HepG2 (cell line): Measurements from ENCODE around the gene YY1. TPM values are rescaled to one million over a fixed set of nuclear protein-coding genes. Genes with fewer than 3 reads are reported as not detected.

Experiments used
- DR1 ChIP-seq: sonication (generic); formaldehyde crosslinking; IDR thresholded peaks from 2 replicates; pipeline ENCODE4 v1.8.0; 2021; ENCODE audit warnings: mild to moderate bottlenecking, missing genetic modification reagents, inconsistent platforms
- FLYWCH1 ChIP-seq: sonication (generic); formaldehyde crosslinking; IDR thresholded peaks from 2 replicates; pipeline ENCODE4 v1.8.1; 2023; ENCODE audit warnings: mild to moderate bottlenecking, missing genetic modification reagents
- HES4 ChIP-seq: sonication (generic); formaldehyde crosslinking; IDR thresholded peaks from 2 replicates; pipeline ENCODE4 v1.9.0; 2021; ENCODE audit warnings: mild to moderate bottlenecking, missing genetic modification reagents, borderline replicate concordance
- HNRNPUL1 ChIP-seq: fragments of 200-400 bp; formaldehyde crosslinking; IDR thresholded peaks from 2 replicates; pipeline ENCODE4 v1.6.1; 2017; ENCODE audit warnings: low read depth, mild to moderate bottlenecking, low read length, moderate library complexity
- NR2C2 ChIP-seq: sonication (generic); formaldehyde crosslinking; IDR thresholded peaks from 2 replicates; pipeline ENCODE4 v1.4.0; 2020; ENCODE audit warnings: missing genetic modification reagents, mild to moderate bottlenecking, moderate library complexity, borderline replicate concordance
- PAX8 ChIP-seq: sonication (generic); formaldehyde crosslinking; IDR thresholded peaks from 2 replicates; pipeline ENCODE4 v1.8.0; 2022; ENCODE audit warnings: mild to moderate bottlenecking, missing genetic modification reagents, borderline replicate concordance
- PHF20 ChIP-seq: sonication (generic); formaldehyde crosslinking; IDR thresholded peaks from 2 replicates; pipeline ENCODE4 v1.5.0; 2020; ENCODE audit warnings: mild to moderate bottlenecking, missing genetic modification reagents
- SP4 ChIP-seq: sonication (generic); formaldehyde crosslinking; IDR thresholded peaks from 2 replicates; pipeline ENCODE4 v1.8.1; 2023; ENCODE audit warnings: mild to moderate bottlenecking, missing genetic modification reagents
- ZFP1 ChIP-seq: IDR thresholded peaks from 2 replicates; pipeline ENCODE4 v1.6.1; 2016
- ZNF225 ChIP-seq: sonication (generic); formaldehyde crosslinking; IDR thresholded peaks from 2 replicates; pipeline ENCODE4 v1.4.0; 2020; ENCODE audit warnings: mild to moderate bottlenecking, missing genetic modification reagents
- ZNF263 ChIP-seq: sonication (generic); formaldehyde crosslinking; IDR thresholded peaks from 2 replicates; pipeline ENCODE4 v1.4.0; 2020; ENCODE audit warnings: missing genetic modification reagents
- ZNF501 ChIP-seq: sonication (generic); formaldehyde crosslinking; IDR thresholded peaks from 2 replicates; pipeline ENCODE4 v1.5.1; 2020; ENCODE audit warnings: mild to moderate bottlenecking, moderate library complexity, missing genetic modification reagents
- ZNF552 ChIP-seq: sonication (generic); formaldehyde crosslinking; IDR thresholded peaks from 2 replicates; pipeline ENCODE4 v1.9.0; 2022; ENCODE audit warnings: missing genetic modification reagents, mild to moderate bottlenecking, borderline replicate concordance
- ZNF839 ChIP-seq: sonication (generic); formaldehyde crosslinking; IDR thresholded peaks from 2 replicates; pipeline ENCODE4 v1.4.0; 2020; ENCODE audit warnings: missing genetic modification reagents, mild to moderate bottlenecking, borderline replicate concordance
- ZNF883 ChIP-seq: sonication (generic); formaldehyde crosslinking; IDR thresholded peaks from 2 replicates; pipeline ENCODE4 v1.5.1; 2020; ENCODE audit warnings: mild to moderate bottlenecking, missing genetic modification reagents; ENCODE audit errors: not compliant biosample characterization
- ZSCAN12 ChIP-seq: sonication (generic); formaldehyde crosslinking; IDR thresholded peaks from 2 replicates; pipeline ENCODE4 v1.9.0; 2021; ENCODE audit warnings: mild to moderate bottlenecking, missing genetic modification reagents
- ZSCAN31 ChIP-seq: sonication (generic); formaldehyde crosslinking; IDR thresholded peaks from 2 replicates; pipeline ENCODE4 v1.5.0; 2020; ENCODE audit warnings: low read depth, mild to moderate bottlenecking, missing genetic modification reagents
- polyA plus RNA-seq, 8 experiments: library from polyadenylated mRNA; depleted of rRNA in 3 of 8; stranded (reverse) in 7 of 8; unstranded in 1 of 8; fragments of >200 nt; fragmentation: Illumina TruSeq in 4 of 8; extraction: Trizol in 4 of 8; gene quantifications; 2 replicates each; pipeline versions ENCODE4 v1.2.1 to v1.2.3, GENCODE V29; 2011 to 2016; ENCODE audit warnings: low read depth in 4 of 8, missing spikeins in 1 of 8, mixed read lengths in 1 of 8; ENCODE audit not compliant: insufficient read depth in 1 of 8
- total RNA-seq, 5 experiments: library from RNA; depleted of rRNA; stranded (reverse); fragments of >200 nt; fragmentation: Illumina TruSeq; extraction: Trizol; gene quantifications; 2 replicates each; pipeline ENCODE4 v1.2.3, GENCODE V29; 2016; ENCODE audit warnings: low read depth in 1 of 5
- TF ChIP-seq, protein P1 (sequence below): sonication (generic); formaldehyde crosslinking; IDR thresholded peaks from one replicate; pipeline ENCODE4 v1.5.1; 2020; ENCODE audit warnings: mild to moderate bottlenecking, missing genetic modification reagents; ENCODE audit errors: not compliant biosample characterization
- TF ChIP-seq, protein P2 (sequence below): sonication (generic); formaldehyde crosslinking; IDR thresholded peaks from 2 replicates; pipeline ENCODE4 v1.4.0; 2020; ENCODE audit warnings: mild to moderate bottlenecking, missing genetic modification reagents, borderline replicate concordance

The YY1 gene
- total and polyA plus RNA-seq, 2 of the 13 experiments (the other 11 are each of a cell fraction or from before 2014, with no cell fraction given) = 29.4 to 68.1 TPM

DNA sequence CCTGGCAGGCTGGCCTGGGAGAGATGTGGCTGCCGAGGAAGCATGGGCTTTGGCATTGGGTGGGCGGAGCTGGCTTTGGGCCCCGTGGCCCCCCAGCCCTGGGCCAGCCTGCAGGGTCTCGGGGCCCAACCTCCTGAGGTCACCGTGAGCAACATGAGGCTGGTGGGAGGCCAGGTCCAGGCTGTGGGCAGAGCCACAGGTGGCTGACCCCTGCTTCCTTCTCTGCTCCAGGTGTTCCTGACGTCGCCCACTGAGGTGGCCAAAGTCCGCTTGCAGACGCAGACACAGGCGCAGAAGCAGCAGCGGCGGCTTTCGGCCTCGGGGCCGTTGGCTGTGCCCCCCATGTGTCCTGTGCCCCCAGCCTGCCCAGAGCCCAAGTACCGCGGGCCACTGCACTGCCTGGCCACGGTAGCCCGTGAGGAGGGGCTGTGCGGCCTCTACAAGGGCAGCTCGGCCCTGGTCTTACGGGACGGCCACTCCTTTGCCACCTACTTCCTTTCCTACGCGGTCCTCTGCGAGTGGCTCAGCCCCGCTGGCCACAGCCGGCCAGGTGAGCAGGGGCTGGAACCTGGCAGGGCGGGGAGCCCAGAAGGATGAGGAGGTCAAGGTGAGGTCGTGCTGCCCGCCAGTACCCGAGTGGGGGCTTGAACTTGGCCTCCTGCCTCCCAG is 89.7 kb downstream of the YY1 start (continued):
- TF ChIP-seq, protein P1, sequence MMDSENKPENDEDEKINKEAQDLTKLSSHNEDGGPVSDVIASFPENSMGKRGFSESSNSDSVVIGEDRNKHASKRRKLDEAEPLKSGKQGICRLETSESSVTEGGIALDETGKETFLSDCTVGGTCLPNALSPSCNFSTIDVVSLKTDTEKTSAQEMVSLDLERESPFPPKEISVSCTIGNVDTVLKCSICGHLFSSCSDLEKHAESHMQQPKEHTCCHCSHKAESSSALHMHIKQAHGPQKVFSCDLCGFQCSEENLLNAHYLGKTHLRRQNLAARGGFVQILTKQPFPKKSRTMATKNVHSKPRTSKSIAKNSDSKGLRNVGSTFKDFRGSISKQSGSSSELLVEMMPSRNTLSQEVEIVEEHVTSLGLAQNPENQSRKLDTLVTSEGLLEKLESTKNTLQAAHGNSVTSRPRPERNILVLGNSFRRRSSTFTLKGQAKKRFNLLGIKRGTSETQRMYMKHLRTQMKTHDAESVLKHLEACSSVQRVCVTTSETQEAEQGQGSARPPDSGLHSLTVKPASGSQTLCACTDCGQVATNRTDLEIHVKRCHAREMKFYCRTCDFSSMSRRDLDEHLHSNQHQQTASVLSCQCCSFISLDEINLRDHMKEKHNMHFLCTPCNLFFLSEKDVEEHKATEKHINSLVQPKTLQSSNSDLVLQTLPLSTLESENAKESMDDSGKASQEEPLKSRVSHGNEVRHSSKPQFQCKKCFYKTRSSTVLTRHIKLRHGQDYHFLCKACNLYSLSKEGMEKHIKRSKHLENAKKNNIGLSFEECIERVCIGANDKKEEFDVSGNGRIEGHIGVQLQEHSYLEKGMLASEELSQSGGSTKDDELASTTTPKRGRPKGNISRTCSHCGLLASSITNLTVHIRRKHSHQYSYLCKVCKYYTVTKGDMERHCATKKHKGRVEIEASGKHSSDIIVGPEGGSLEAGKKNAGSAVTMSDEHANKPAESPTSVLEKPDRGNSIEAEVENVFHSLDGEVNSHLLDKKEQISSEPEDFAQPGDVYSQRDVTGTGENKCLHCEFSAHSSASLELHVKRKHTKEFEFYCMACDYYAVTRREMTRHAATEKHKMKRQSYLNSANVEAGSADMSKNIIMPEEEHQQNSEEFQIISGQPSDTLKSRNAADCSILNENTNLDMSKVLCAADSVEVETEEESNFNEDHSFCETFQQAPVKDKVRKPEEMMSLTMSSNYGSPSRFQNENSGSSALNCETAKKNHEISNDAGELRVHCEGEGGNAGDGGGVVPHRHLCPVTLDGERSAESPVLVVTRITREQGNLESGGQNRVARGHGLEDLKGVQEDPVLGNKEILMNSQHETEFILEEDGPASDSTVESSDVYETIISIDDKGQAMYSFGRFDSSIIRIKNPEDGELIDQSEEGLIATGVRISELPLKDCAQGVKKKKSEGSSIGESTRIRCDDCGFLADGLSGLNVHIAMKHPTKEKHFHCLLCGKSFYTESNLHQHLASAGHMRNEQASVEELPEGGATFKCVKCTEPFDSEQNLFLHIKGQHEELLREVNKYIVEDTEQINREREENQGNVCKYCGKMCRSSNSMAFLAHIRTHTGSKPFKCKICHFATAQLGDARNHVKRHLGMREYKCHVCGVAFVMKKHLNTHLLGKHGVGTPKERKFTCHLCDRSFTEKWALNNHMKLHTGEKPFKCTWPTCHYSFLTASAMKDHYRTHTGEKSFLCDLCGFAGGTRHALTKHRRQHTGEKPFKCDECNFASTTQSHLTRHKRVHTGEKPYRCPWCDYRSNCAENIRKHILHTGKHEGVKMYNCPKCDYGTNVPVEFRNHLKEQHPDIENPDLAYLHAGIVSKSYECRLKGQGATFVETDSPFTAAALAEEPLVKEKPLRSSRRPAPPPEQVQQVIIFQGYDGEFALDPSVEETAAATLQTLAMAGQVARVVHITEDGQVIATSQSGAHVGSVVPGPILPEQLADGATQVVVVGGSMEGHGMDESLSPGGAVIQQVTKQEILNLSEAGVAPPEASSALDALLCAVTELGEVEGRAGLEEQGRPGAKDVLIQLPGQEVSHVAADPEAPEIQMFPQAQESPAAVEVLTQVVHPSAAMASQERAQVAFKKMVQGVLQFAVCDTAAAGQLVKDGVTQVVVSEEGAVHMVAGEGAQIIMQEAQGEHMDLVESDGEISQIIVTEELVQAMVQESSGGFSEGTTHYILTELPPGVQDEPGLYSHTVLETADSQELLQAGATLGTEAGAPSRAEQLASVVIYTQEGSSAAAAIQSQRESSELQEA (CRISPR knock-in tag) = peak; percentile 69
- peak; percentile 27; the same call in 1 of the 2 replicates for TF ChIP-seq ZNF552
- TF ChIP-seq ZFP1 (CRISPR knock-in tag) = no peak
- TF ChIP-seq PHF20 = no peak
- no peak for TF ChIP-seq ZSCAN12 (CRISPR knock-in tag)
- peak; percentile 41; the same call in 1 of the 2 replicates for TF ChIP-seq ZNF225 (CRISPR knock-in tag)
- TF ChIP-seq HNRNPUL1 = no peak
- no peak for TF ChIP-seq NR2C2 (CRISPR knock-in tag)
- TF ChIP-seq FLYWCH1 (CRISPR knock-in tag) = no peak
- TF ChIP-seq ZNF839 = no peak
- TF ChIP-seq DR1 (CRISPR knock-in tag) = peak; percentile 37; the same call in 1 of the 2 replicates
- peak; percentile 13; the same call in 1 of the 2 replicates for TF ChIP-seq HES4 (CRISPR knock-in tag)
- 0 out of 2 replicates have a peak, but pooled peaks have one; percentile 8 for TF ChIP-seq SP4 (CRISPR knock-in tag)
- TF ChIP-seq ZNF263 (CRISPR knock-in tag) = 0 out of 2 replicates have a peak, but pooled peaks have one; percentile 19
- no peak for TF ChIP-seq PAX8 (CRISPR knock-in tag)
- TF ChIP-seq ZSCAN31 = 0 out of 2 replicates have a peak, but pooled peaks have one; percentile 29
- TF ChIP-seq, protein P2, sequence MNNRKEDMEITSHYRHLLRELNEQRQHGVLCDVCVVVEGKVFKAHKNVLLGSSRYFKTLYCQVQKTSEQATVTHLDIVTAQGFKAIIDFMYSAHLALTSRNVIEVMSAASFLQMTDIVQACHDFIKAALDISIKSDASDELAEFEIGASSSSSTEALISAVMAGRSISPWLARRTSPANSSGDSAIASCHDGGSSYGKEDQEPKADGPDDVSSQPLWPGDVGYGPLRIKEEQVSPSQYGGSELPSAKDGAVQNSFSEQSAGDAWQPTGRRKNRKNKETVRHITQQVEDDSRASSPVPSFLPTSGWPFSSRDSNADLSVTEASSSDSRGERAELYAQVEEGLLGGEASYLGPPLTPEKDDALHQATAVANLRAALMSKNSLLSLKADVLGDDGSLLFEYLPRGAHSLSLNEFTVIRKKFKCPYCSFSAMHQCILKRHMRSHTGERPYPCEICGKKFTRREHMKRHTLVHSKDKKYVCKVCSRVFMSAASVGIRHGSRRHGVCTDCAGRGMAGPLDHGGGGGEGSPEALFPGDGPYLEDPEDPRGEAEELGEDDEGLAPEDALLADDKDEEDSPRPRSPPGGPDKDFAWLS (CRISPR knock-in tag) = 0 out of 2 replicates have a peak, but pooled peaks have one; percentile 80
- TF ChIP-seq ZNF883 = peak; percentile 79
- TF ChIP-seq ZNF501 (CRISPR knock-in tag) = peak; percentile 54; the same call in 1 of the 2 replicates
